Lung (tissue), 12 donors: Measurements from ENCODE around the gene TMF1. TPM values are rescaled to one million over a fixed set of nuclear protein-coding genes. Genes with fewer than 3 reads are reported as not detected.

ENCODE experiments used
- ATAC-seq: fragments of 200-7000 bp; cut with Tn5 transposase; one replicate; pipeline ENCODE4 v1.9.1; 2020; ENCODE audit warnings: moderate number of reproducible peaks; ENCODE audit not compliant: insufficient read depth, low FRiP score
- DNase-seq, 3 donors: peaks; one replicate each; pipeline ENCODE4 v3.0.0-alpha.2; 2013 to 2017
- H3K27ac ChIP-seq, 2 donors: one replicate each; pipeline ENCODE4 v1.5.1; 2013; ENCODE audit warnings: mild to moderate bottlenecking in 2 of 2, moderate library complexity in 2 of 2, control low read depth in 1 of 2, inconsistent platforms in 1 of 2, low read depth in 1 of 2, low read length in 1 of 2
- H3K27me3 ChIP-seq, 3 donors: one replicate each; pipeline ENCODE4 v1.5.1; 2013; ENCODE audit warnings: low read length in 2 of 3; ENCODE audit not compliant: control insufficient read depth in 3 of 3, insufficient read depth in 3 of 3
- H3K36me3 ChIP-seq, 4 donors: one replicate each; pipeline ENCODE4 v1.5.1; 2013; ENCODE audit warnings: low read length in 4 of 4, mild to moderate bottlenecking in 1 of 4, moderate library complexity in 1 of 4; ENCODE audit not compliant: control insufficient read depth in 4 of 4, insufficient read depth in 4 of 4
- H3K4me1 ChIP-seq, 5 donors: one replicate each; pipeline ENCODE4 v1.5.1; 2013; ENCODE audit warnings: low read length in 5 of 5, mild to moderate bottlenecking in 2 of 5, moderate library complexity in 1 of 5; ENCODE audit not compliant: control insufficient read depth in 5 of 5, insufficient read depth in 5 of 5
- H3K4me3 ChIP-seq: one replicate; pipeline ENCODE4 v1.5.1; 2013; ENCODE audit warnings: mild to moderate bottlenecking, control low read depth, moderate library complexity
- H3K9ac ChIP-seq, 2 donors: one replicate each; pipeline ENCODE4 v1.5.1; 2013; ENCODE audit warnings: low read length in 2 of 2, control low read depth in 1 of 2; ENCODE audit not compliant: insufficient read depth in 1 of 2
- H3K9me3 ChIP-seq, 4 donors: one replicate each; pipeline ENCODE4 v1.5.1; 2013; ENCODE audit warnings: low read length in 3 of 4, mild to moderate bottlenecking in 1 of 4, moderate library complexity in 1 of 4; ENCODE audit not compliant: control insufficient read depth in 4 of 4, insufficient read depth in 3 of 4
- WGBS, 2 donors: extraction: QIAGEN DNeasy Blood & Tissue Kit; methylation state at CpG; one replicate each; pipeline ENCODE4 v1.1.7; 2013; 5-methylcytosine and 5-hydroxymethylcytosine counted together
- polyA plus RNA-seq, 2 donors: library from polyadenylated mRNA; stranded (reverse); fragments of 200-250 nt; gene quantifications; one replicate each; pipeline ENCODE4 v1.2.1, GENCODE V29; 2013
- total RNA-seq, 2 donors: library from RNA; depleted of rRNA in 1 of 2; stranded (reverse); fragments of >200 nt in 1 of 2; gene quantifications; one replicate each; pipeline ENCODE4 v1.2.1, GENCODE V29; 2014 to 2021
- TF ChIP-seq, protein P1 (sequence below): IDR thresholded peaks from 2 replicates; pipeline ENCODE4 v1.5.1; 2012; ENCODE audit warnings: mild to moderate bottlenecking; ENCODE audit errors: control extremely low read depth, extremely low read depth
- donor health status: control.
- donor health status: control.
- donor health status: Bipolar disorder and iron deficiency.
- donor health status: healthy.
- donor health status: DM: yes; HTN: yes; CAD: no.

TMF1 gene
- total and polyA plus RNA-seq, 4 donors = 9.6 to 84.3 (median 26.1) TPM

DNA sequence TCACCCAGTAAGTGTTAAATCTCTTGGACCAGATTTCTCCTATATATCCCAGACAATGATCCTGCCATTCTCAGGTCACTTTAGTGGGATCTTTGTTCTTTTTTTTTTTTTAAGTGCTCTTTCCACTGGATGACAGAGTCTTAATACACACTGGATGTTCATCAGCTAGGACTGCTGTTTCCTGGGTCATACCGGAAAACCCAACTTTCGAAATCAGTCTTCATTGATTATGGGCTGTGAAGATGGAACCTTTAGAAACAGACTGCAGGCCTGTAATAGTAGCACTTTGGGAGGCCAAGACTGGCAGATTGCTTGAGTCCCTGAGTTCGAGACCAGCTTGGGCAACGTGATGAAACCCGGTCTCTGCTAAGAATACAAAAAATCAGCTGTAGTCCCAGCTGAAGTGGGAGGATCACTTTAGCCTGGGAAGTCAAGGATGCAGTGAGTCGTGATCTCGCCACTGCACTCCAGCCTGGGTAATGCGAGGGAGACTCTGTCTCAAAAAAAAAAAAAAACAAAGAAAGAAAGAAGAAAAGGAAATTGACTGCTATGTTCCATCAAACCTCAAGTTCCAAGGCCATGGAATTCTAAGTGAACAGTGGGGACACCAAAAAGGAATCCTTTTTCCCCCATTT lies 40.9 kb downstream of the TMF1 start:
- no peak for ATAC-seq
- H3K36me3 ChIP-seq = peaks cover 0 to 7% (median 7%) of the 10 kb centered on the region in 4 donors
- no peak overlapping the region for H3K4me3 ChIP-seq
- WGBS, 2 donors = 82 to 85% methylated on average over 8 of the region's 8 CpGs
- H3K4me1 ChIP-seq = peaks cover 0 to 57% (median 11%) of the 10 kb centered on the region in 5 donors
- no peak for DNase-seq
- H3K27ac ChIP-seq = peak overlapping the region in 1 of 2 donors; percentile 70
- no peaks in the 10 kb centered on the region for H3K27me3 ChIP-seq
- TF ChIP-seq, protein P1, sequence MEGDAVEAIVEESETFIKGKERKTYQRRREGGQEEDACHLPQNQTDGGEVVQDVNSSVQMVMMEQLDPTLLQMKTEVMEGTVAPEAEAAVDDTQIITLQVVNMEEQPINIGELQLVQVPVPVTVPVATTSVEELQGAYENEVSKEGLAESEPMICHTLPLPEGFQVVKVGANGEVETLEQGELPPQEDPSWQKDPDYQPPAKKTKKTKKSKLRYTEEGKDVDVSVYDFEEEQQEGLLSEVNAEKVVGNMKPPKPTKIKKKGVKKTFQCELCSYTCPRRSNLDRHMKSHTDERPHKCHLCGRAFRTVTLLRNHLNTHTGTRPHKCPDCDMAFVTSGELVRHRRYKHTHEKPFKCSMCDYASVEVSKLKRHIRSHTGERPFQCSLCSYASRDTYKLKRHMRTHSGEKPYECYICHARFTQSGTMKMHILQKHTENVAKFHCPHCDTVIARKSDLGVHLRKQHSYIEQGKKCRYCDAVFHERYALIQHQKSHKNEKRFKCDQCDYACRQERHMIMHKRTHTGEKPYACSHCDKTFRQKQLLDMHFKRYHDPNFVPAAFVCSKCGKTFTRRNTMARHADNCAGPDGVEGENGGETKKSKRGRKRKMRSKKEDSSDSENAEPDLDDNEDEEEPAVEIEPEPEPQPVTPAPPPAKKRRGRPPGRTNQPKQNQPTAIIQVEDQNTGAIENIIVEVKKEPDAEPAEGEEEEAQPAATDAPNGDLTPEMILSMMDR = no peak
- no peaks in the 10 kb centered on the region for H3K9me3 ChIP-seq
- H3K9ac ChIP-seq = no peak overlapping the region

DNA sequence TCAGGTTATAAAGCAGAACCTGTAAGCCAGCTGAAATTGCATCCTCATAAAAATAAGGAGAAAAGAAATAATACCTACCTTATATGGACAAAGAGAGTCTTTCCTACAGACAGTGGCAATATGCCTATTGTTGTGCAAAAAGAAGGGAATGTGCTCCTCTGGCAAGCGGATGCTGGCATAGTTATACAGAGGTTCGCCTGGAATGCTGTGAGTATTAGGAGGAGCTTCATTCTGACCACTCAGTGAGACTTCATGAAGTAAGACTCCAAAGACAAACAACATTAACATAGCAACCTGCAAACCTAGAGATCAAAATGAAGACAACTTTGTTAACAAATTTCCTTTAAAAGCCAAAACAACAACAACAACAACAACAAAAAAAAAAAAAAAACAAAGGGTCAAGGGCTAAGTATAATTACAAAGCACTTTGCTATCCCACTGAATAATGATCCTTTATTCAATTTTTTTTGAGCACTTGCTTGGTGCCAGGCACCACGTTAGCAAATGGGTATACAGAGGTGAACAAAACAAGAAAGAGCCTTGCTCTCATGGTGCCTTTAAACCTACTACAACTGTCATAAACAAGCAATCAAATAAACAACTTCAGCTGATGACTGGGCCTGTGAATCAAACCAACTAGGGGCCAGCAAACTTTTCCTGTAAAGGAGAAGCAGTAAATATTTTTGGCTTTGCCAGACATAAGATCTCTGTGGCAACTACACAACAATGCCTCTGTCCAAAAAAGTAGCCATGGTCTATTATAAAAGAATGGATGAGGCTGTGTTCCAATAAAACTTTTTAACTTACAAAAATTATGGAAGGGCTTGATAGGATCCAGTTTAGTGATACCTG lies 42.3 kb downstream of the TMF1 start:
- Histone ChIP-seq H3K27me3 (no peaks in the 10 kb centered on the region), H3K27ac (peak overlapping the region in 1 of 2 donors; percentile 52), H3K36me3 (peaks cover 0 to 16% (median 8%) of the 10 kb centered on the region in 4 donors), H3K9me3 (no peaks in the 10 kb centered on the region), H3K4me3 (no peak overlapping the region), H3K4me1 (peaks cover 0 to 71% (median 9%) of the 10 kb centered on the region in 5 donors), H3K9ac (peak overlapping the region in 1 of 2 donors; percentile 59)
- DNase-seq = peak; percentile 69 to 90 (median 80)
- TF ChIP-seq, protein P1 = no peak
- WGBS, 2 donors = 52 to 81% methylated on average over 3 of the region's 3 CpGs
- no peak for ATAC-seq

DNA sequence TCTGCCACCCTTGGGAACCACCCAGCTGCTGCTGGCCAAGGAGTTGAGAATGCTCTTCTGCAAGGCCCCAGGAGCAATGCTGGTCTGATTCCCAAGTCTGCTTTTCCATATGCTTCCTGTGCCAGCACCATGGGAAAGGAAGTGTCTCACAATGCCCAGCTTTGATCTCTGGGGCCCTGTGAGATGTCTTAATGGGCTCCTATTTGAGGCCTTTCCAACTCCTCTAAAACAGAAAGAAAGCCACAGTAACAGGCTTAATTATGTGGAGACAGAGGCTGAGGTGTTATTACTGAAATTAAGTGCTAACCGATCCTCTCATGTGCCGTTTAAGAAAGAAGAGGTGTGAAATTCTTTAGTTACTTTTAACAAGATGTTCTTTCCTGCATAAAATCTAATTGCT lies 43.2 kb downstream of the TMF1 start:
- peak; percentile 42 to 66 (median 64) for DNase-seq
- H3K4me1 ChIP-seq = peaks cover 0 to 77% (median 12%) of the 10 kb centered on the region in 5 donors
- WGBS, 2 donors = 55 to 74% methylated on average over 2 of the region's 2 CpGs
- H3K27me3 ChIP-seq = no peaks in the 10 kb centered on the region
- peak overlapping the region in 1 of 2 donors; percentile 81 for H3K27ac ChIP-seq
- ATAC-seq = no peak
- H3K36me3 ChIP-seq = peaks cover 0 to 20% (median 9%) of the 10 kb centered on the region in 4 donors
- H3K9ac ChIP-seq = no peak overlapping the region
- no peak overlapping the region for H3K4me3 ChIP-seq
- H3K9me3 ChIP-seq = no peaks in the 10 kb centered on the region
- TF ChIP-seq, protein P1 = no peak
